HL-60 (cell line): ENCODE measurements around the gene MKLN1.

Experiments
- DNase-seq, 2 experiments: peaks; one replicate each; pipeline ENCODE4 v3.0.0-alpha.2; 2010 to 2020; ENCODE audit warnings: low read depth in 1 of 2, low spot score in 1 of 2
- H3K27ac ChIP-seq: fragments of 250-450 bp; sonication (Bioruptor Pico); replicated peaks from 2 replicates; pipeline ENCODE4 v1.5.1; 2020; ENCODE audit warnings: mild to moderate bottlenecking, moderate library complexity
- H3K27me3 ChIP-seq: fragments of 250-450 bp; sonication (Bioruptor Pico); 2 replicates; pipeline ENCODE4 v1.5.1; 2021; ENCODE audit warnings: mild to moderate bottlenecking, moderate library complexity; ENCODE audit not compliant: insufficient read depth, poor library complexity, severe bottlenecking
- H3K4me3 ChIP-seq: replicated peaks from 2 replicates; pipeline ENCODE4 v1.5.1; 2011; ENCODE audit warnings: mild to moderate bottlenecking, control low read depth, low read length; ENCODE audit not compliant: insufficient read depth
- CTCF ChIP-seq: IDR thresholded peaks from one replicate; pipeline ENCODE4 v1.5.1; 2011; ENCODE audit warnings: low read length, control low read depth, inconsistent platforms; ENCODE audit not compliant: insufficient read depth
- GABPA ChIP-seq: IDR thresholded peaks from 2 replicates; pipeline ENCODE4 v1.6.1; 2012; ENCODE audit warnings: low read depth
- POLR2AphosphoS5 ChIP-seq: IDR thresholded peaks from 2 replicates; pipeline ENCODE4 v1.6.1; 2012; ENCODE audit warnings: low read depth
- SPI1 ChIP-seq: IDR thresholded peaks from 2 replicates; pipeline ENCODE4 v1.6.1; 2012; ENCODE audit warnings: low read depth, mild to moderate bottlenecking, borderline replicate concordance
- TF ChIP-seq, protein P1 (sequence below): IDR thresholded peaks from 2 replicates; pipeline ENCODE4 v1.6.1; 2012; ENCODE audit warnings: low read depth; ENCODE audit not compliant: insufficient replicate concordance

Gene MKLN1

GRCh38 chr7:131538071-131538812 lies 210.6 kb downstream of the MKLN1 start:
- H3K4me3 ChIP-seq = no peak overlapping the region
- no peaks in the 10 kb centered on the region for H3K27me3 ChIP-seq
- no peak for DNase-seq
- no peak for TF ChIP-seq GABPA
- TF ChIP-seq, protein P1, sequence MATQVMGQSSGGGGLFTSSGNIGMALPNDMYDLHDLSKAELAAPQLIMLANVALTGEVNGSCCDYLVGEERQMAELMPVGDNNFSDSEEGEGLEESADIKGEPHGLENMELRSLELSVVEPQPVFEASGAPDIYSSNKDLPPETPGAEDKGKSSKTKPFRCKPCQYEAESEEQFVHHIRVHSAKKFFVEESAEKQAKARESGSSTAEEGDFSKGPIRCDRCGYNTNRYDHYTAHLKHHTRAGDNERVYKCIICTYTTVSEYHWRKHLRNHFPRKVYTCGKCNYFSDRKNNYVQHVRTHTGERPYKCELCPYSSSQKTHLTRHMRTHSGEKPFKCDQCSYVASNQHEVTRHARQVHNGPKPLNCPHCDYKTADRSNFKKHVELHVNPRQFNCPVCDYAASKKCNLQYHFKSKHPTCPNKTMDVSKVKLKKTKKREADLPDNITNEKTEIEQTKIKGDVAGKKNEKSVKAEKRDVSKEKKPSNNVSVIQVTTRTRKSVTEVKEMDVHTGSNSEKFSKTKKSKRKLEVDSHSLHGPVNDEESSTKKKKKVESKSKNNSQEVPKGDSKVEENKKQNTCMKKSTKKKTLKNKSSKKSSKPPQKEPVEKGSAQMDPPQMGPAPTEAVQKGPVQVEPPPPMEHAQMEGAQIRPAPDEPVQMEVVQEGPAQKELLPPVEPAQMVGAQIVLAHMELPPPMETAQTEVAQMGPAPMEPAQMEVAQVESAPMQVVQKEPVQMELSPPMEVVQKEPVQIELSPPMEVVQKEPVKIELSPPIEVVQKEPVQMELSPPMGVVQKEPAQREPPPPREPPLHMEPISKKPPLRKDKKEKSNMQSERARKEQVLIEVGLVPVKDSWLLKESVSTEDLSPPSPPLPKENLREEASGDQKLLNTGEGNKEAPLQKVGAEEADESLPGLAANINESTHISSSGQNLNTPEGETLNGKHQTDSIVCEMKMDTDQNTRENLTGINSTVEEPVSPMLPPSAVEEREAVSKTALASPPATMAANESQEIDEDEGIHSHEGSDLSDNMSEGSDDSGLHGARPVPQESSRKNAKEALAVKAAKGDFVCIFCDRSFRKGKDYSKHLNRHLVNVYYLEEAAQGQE = no peak
- no peak for TF ChIP-seq SPI1
- no peak for TF ChIP-seq CTCF
- TF ChIP-seq POLR2AphosphoS5 = no peak
- no peak overlapping the region for H3K27ac ChIP-seq

GRCh38 chr7:131538813-131539179 lies 211.1 kb downstream of the MKLN1 start:
- Histone ChIP-seq H3K4me3 (no peak overlapping the region), H3K27ac (no peak overlapping the region), H3K27me3 (no peaks in the 10 kb centered on the region)
- DNase-seq = no peak
- no peak for TF ChIP-seq SPI1
- no peak for TF ChIP-seq CTCF
- no peak for TF ChIP-seq POLR2AphosphoS5
- TF ChIP-seq, protein P1 = no peak
- no peak for TF ChIP-seq GABPA

- Histone ChIP-seq H3K27me3 (no peaks in the 10 kb centered on the region), H3K4me3 (no peak overlapping the region), H3K27ac (no peak overlapping the region)
- TF ChIP-seq SPI1 (no peak), POLR2AphosphoS5 (no peak), GABPA (no peak), CTCF (no peak)
- TF ChIP-seq, protein P1 = no peak
- no peak for DNase-seq
Observed at GRCh38 chr7:131540491-131541162, 213.0 kb downstream of the MKLN1 start.
